IMR-90 (cell line): ENCODE measurements around the gene ZNF688. TPM values are rescaled to one million over a fixed set of nuclear protein-coding genes. Genes with fewer than 3 reads are reported as not detected.

Experiments used
- ATAC-seq: fragments of 200-7000 bp; cut with Tn5 transposase; 2 replicates; pipeline ENCODE4 v1.9.1; 2020; ENCODE audit warnings: low read depth, mild to moderate bottlenecking, moderate library complexity
- BruUV-seq: library from RNA; stranded (reverse); fragments of 400-500 nt; replicated peaks from 2 replicates; lab custom pipeline; 2021; lab: Mats Ljungman, UMichigan
- CTCF ChIA-PET: fragments of 300-600 bp; formaldehyde crosslinking; extraction: SDS; loops from one replicate; lab custom pipeline; 2021; ENCODE audit warnings: antibody characterized with exemption; lab: Yijun Ruan, JAX
- POLR2A ChIA-PET: fragments of 300-600 bp; sonication (Branson Sonifier 250); formaldehyde crosslinking; loops from one replicate; lab custom pipeline; 2022; ENCODE audit warnings: antibody characterized with exemption; ENCODE audit not compliant: unreplicated experiment; lab: Charles Lee
- DNase-seq: peaks from one replicate; pipeline ENCODE4 v3.0.0; 2013
- H2AFZ ChIP-seq: replicated peaks from 2 replicates; pipeline ENCODE3; 2013; ENCODE audit warnings: low read length, mild to moderate bottlenecking; ENCODE audit not compliant: poor library complexity
- H2AK5ac ChIP-seq: 2 replicates; pipeline ENCODE4 v1.6.1; 2013; ENCODE audit warnings: low read depth, low read length, inconsistent platforms
- H2AK9ac ChIP-seq: replicated peaks from 2 replicates; pipeline ENCODE3; 2013; ENCODE audit warnings: mild to moderate bottlenecking, low read depth, low read length, moderate library complexity; ENCODE audit not compliant: poor library complexity
- H2BK120ac ChIP-seq: 2 replicates; pipeline ENCODE4 v1.6.1; 2013; ENCODE audit warnings: low read depth, low read length, inconsistent platforms
- H2BK15ac ChIP-seq: 3 replicates; pipeline ENCODE4 v1.6.1; 2013; ENCODE audit warnings: low read depth, low read length, inconsistent platforms
- H2BK20ac ChIP-seq: 2 replicates; pipeline ENCODE4 v1.6.1; 2013; ENCODE audit warnings: low read depth, mild to moderate bottlenecking, inconsistent platforms, low read length, moderate library complexity
- H2BK5ac ChIP-seq: 2 replicates; pipeline ENCODE4 v1.6.1; 2013; ENCODE audit warnings: mild to moderate bottlenecking, low read depth, low read length, inconsistent platforms; ENCODE audit not compliant: poor library complexity, severe bottlenecking
- H3K14ac ChIP-seq: replicated peaks from 2 replicates; pipeline ENCODE4 v1.6.1; 2013; ENCODE audit warnings: low read depth, low read length, inconsistent platforms
- H3K18ac ChIP-seq: 2 replicates; pipeline ENCODE4 v1.6.1; 2013; ENCODE audit warnings: low read depth, low read length, control low read depth
- H3K23ac ChIP-seq: 2 replicates; pipeline ENCODE4 v1.6.1; 2013; ENCODE audit warnings: low read depth, low read length, inconsistent platforms
- H3K27ac ChIP-seq: 2 replicates; pipeline ENCODE4 v1.5.1; 2013; ENCODE audit warnings: mild to moderate bottlenecking, control low read depth, low read length; ENCODE audit not compliant: insufficient read depth
- H3K27me3 ChIP-seq: 2 replicates; pipeline ENCODE4 v1.6.1; 2013; ENCODE audit warnings: low read length; ENCODE audit not compliant: control insufficient read depth, insufficient read depth
- H3K36me3 ChIP-seq: 2 replicates; pipeline ENCODE4 v1.6.1; 2013; ENCODE audit warnings: low read length, mixed read lengths; ENCODE audit not compliant: control insufficient read depth, insufficient read depth
- H3K4ac ChIP-seq: 2 replicates; pipeline ENCODE4 v1.6.1; 2013; ENCODE audit warnings: low read depth, low read length, inconsistent platforms
- H3K4me1 ChIP-seq: 2 replicates; pipeline ENCODE4 v1.6.1; 2013; ENCODE audit warnings: low read length, mixed read lengths; ENCODE audit not compliant: control insufficient read depth, insufficient read depth
- H3K4me2 ChIP-seq: 2 replicates; pipeline ENCODE4 v1.6.1; 2013; ENCODE audit warnings: low read depth, mild to moderate bottlenecking, control low read depth, low read length, moderate library complexity
- H3K4me3 ChIP-seq: 2 replicates; pipeline ENCODE4 v1.5.1; 2013; ENCODE audit warnings: low read depth, mild to moderate bottlenecking, control low read depth, low read length, moderate library complexity; ENCODE audit not compliant: insufficient read depth
- H3K56ac ChIP-seq: 2 replicates; pipeline ENCODE4 v1.6.1; 2013; ENCODE audit warnings: low read length, inconsistent platforms; ENCODE audit not compliant: insufficient read depth; ENCODE audit errors: extremely low read depth
- H3K79me1 ChIP-seq, 2 experiments: 2 replicates each; pipeline ENCODE4 v1.6.1; 2013; ENCODE audit warnings: low read length in 2 of 2, inconsistent platforms in 1 of 2, low read depth in 1 of 2
- H3K9ac ChIP-seq: 2 replicates; pipeline ENCODE4 v1.6.1; 2013; ENCODE audit warnings: low read depth, low read length, control low read depth
- H3K9me1 ChIP-seq: 2 replicates; pipeline ENCODE4 v1.6.1; 2013; ENCODE audit warnings: low read length, inconsistent platforms; ENCODE audit not compliant: insufficient read depth
- H3K9me3 ChIP-seq: 2 replicates; pipeline ENCODE4 v1.6.1; 2013; ENCODE audit warnings: low read length; ENCODE audit not compliant: control insufficient read depth, insufficient read depth
- H4K20me1 ChIP-seq: 2 replicates; pipeline ENCODE4 v1.6.1; 2013; ENCODE audit warnings: low read length, inconsistent platforms; ENCODE audit not compliant: insufficient read depth
- H4K5ac ChIP-seq: 2 replicates; pipeline ENCODE4 v1.6.1; 2013; ENCODE audit warnings: mild to moderate bottlenecking, low read depth, low read length, control low read depth
- H4K8ac ChIP-seq, 2 experiments: 2 replicates each; pipeline ENCODE4 v1.6.1; 2013; ENCODE audit warnings: low read depth in 2 of 2, low read length in 2 of 2, control low read depth in 1 of 2, inconsistent platforms in 1 of 2
- H4K91ac ChIP-seq: 2 replicates; pipeline ENCODE4 v1.6.1; 2013; ENCODE audit warnings: low read depth, low read length, inconsistent platforms; ENCODE audit not compliant: insufficient read depth
- BHLHE40 ChIP-seq: fragments of 150-350 bp; IDR thresholded peaks from 2 replicates; pipeline ENCODE4 v1.6.1; 2016; ENCODE audit warnings: mild to moderate bottlenecking, low read depth, low read length
- CEBPB ChIP-seq: IDR thresholded peaks from 2 replicates; pipeline ENCODE4 v1.6.1; 2012; ENCODE audit warnings: low read depth, low read length, improper control_type of control experiment
- CHD1 ChIP-seq: IDR thresholded peaks from 2 replicates; pipeline ENCODE4 v1.6.1; 2012; ENCODE audit warnings: low read depth, low read length, improper control_type of control experiment
- ELK1 ChIP-seq: fragments of 150-350 bp; IDR thresholded peaks from 2 replicates; pipeline ENCODE4 v1.6.1; 2016; ENCODE audit warnings: low read depth, mild to moderate bottlenecking, low read length, moderate library complexity, borderline replicate concordance
- FOS ChIP-seq: fragments of 150-350 bp; IDR thresholded peaks from 2 replicates; pipeline ENCODE4 v1.6.1; 2016; ENCODE audit warnings: low read depth, low read length
- MXI1 ChIP-seq: IDR thresholded peaks from 2 replicates; pipeline ENCODE4 v1.6.1; 2012; ENCODE audit warnings: low read depth, mild to moderate bottlenecking, low read length, moderate library complexity, borderline replicate concordance
- NFE2L2 ChIP-seq: fragments of 150-350 bp; IDR thresholded peaks from 2 replicates; pipeline ENCODE4 v1.6.1; 2016; ENCODE audit warnings: low read depth, mild to moderate bottlenecking, low read length
- POLR2A ChIP-seq: IDR thresholded peaks from 2 replicates; pipeline ENCODE4 v1.6.1; 2012; ENCODE audit warnings: mild to moderate bottlenecking, low read depth, low read length
- USF2 ChIP-seq: fragments of 150-350 bp; IDR thresholded peaks from 2 replicates; pipeline ENCODE4 v1.6.1; 2017; ENCODE audit warnings: mild to moderate bottlenecking, antibody characterized with exemption, low read length, low read depth
- WGBS, 2 experiments: methylation state at CpG; one replicate each; pipeline versions ENCODE4 v1.1.5 to v1.1.7; 2013; ENCODE audit warnings: missing lambda C conversion rate in 2 of 2; ENCODE audit not compliant: insufficient read length in 1 of 2; ENCODE audit errors: extremely low coverage in 2 of 2; 5-methylcytosine and 5-hydroxymethylcytosine counted together
- dilution Hi-C: fragments of 300-500 bp; cut with HindIII; formaldehyde crosslinking; loops from one replicate; pipeline ENCODE4 v1.14.3; 2018; ENCODE audit warnings: low sequenced_read_pairs; ENCODE audit not compliant: unreplicated experiment
- in situ Hi-C: fragments of 300-500 bp; cut with MboI; formaldehyde crosslinking; loops from 3 replicates; pipeline ENCODE4 v1.14.3; 2019; ENCODE audit warnings: low sequenced_read_pairs, inconsistent platforms, mixed read lengths
- intact Hi-C: fragments of 100-400 bp; cut with micrococcal nuclease; formaldehyde crosslinking; loops from 2 replicates; pipeline ENCODE4 v1.10.0; 2022
- polyA plus RNA-seq, 3 experiments: library from polyadenylated mRNA; depleted of rRNA; stranded (reverse); fragments of >200 nt; gene quantifications; 2 replicates each; pipeline ENCODE4 v1.2.3, GENCODE V29; 2012; ENCODE audit warnings: low replicate concordance in 1 of 3
- total RNA-seq: library from RNA; depleted of rRNA; stranded (reverse); fragments of >200 nt; gene quantifications from 2 replicates; pipeline ENCODE4 v1.2.3, GENCODE V29; 2012

Gene ZNF688
- total and polyA plus RNA-seq, 2 of the 4 experiments (the other 2 are of a cell fraction), result 1.8 to 3.7 TPM

GRCh38 chr16:30620169-30620568, 48.7 kb upstream of the ZNF688 start:
- Histone ChIP-seq H3K4me2 (no peak overlapping the region), H3K14ac (no peak overlapping the region), H3K23ac (no peak overlapping the region), H3K4me1 (no peaks in the 10 kb centered on the region), H3K18ac (no peak overlapping the region), H4K20me1 (no peaks in the 10 kb centered on the region), H2BK120ac (no peak overlapping the region), H2AK9ac (no peak overlapping the region), H3K9ac (no peak overlapping the region), H3K79me1 (no peaks in the 10 kb centered on the region), H3K56ac (no peak overlapping the region), H3K9me1 (no peaks in the 10 kb centered on the region), H4K8ac (no peak overlapping the region), H3K9me3 (peaks cover 8% of the 10 kb centered on the region; the same call in 1 of the 2 replicates), H2AK5ac (no peak overlapping the region), H2BK15ac (no peak overlapping the region), H3K27ac (no peak overlapping the region), H3K27me3 (peaks cover 15% of the 10 kb centered on the region), H3K4me3 (no peak overlapping the region), H4K91ac (no peak overlapping the region), H3K36me3 (no peaks in the 10 kb centered on the region), H2BK5ac (no peak overlapping the region), H3K4ac (no peak overlapping the region), H2AFZ (no peak overlapping the region), H2BK20ac (no peak overlapping the region), H4K5ac (no peak overlapping the region)
- no peak for ATAC-seq
- in situ Hi-C loops, result no loop called here
- dilution Hi-C loops, result no loop called here
- intact Hi-C loops, result no loop called here
- no CpG with 5 or more reads among the region's 3 CpGs for whole genome bisulfite sequencing, 2 experiments
- ChIA-PET POLR2A (no interaction called here), CTCF (no interaction called here)
- BruUV-seq, result no TSS peak
- no peak for TF ChIP-seq NFE2L2
- TF ChIP-seq CHD1, result no peak
- no peak for TF ChIP-seq CEBPB
- no peak for TF ChIP-seq FOS
- TF ChIP-seq ELK1, result no peak
- no peak for TF ChIP-seq MXI1
- TF ChIP-seq USF2, result no peak
- no peak for TF ChIP-seq POLR2A
- TF ChIP-seq BHLHE40, result no peak
- no peak for DNase-seq
